IMR-90 (cell line): Measurements from ENCODE around the gene FAM89A. TPM values are rescaled to one million over a fixed set of nuclear protein-coding genes. Genes with fewer than 3 reads are reported as not detected.
A peak's percentile ranks its signal among the peaks of the same experiment; 100 is the strongest.

Experiments
- ATAC-seq: fragments of 200-7000 bp; cut with Tn5 transposase; 2 replicates; pipeline ENCODE4 v1.9.1; 2020; ENCODE audit warnings: low read depth, mild to moderate bottlenecking, moderate library complexity
- BruUV-seq: library from RNA; stranded (reverse); fragments of 400-500 nt; replicated peaks from 2 replicates; lab custom pipeline; 2021; lab: Mats Ljungman, UMichigan
- CTCF ChIA-PET: fragments of 300-600 bp; formaldehyde crosslinking; extraction: SDS; loops from one replicate; lab custom pipeline; 2021; ENCODE audit warnings: antibody characterized with exemption; lab: Yijun Ruan, JAX
- POLR2A ChIA-PET: fragments of 300-600 bp; sonication (Branson Sonifier 250); formaldehyde crosslinking; loops from one replicate; lab custom pipeline; 2022; ENCODE audit warnings: antibody characterized with exemption; ENCODE audit not compliant: unreplicated experiment; lab: Charles Lee
- DNase-seq: peaks from one replicate; pipeline ENCODE4 v3.0.0; 2013
- H2AFZ ChIP-seq: replicated peaks from 2 replicates; pipeline ENCODE3; 2013; ENCODE audit warnings: low read length, mild to moderate bottlenecking; ENCODE audit not compliant: poor library complexity
- H2AK5ac ChIP-seq: 2 replicates; pipeline ENCODE4 v1.6.1; 2013; ENCODE audit warnings: low read depth, low read length, inconsistent platforms
- H2AK9ac ChIP-seq: replicated peaks from 2 replicates; pipeline ENCODE3; 2013; ENCODE audit warnings: mild to moderate bottlenecking, low read depth, low read length, moderate library complexity; ENCODE audit not compliant: poor library complexity
- H2BK120ac ChIP-seq: 2 replicates; pipeline ENCODE4 v1.6.1; 2013; ENCODE audit warnings: low read depth, low read length, inconsistent platforms
- H2BK15ac ChIP-seq: 3 replicates; pipeline ENCODE4 v1.6.1; 2013; ENCODE audit warnings: low read depth, low read length, inconsistent platforms
- H2BK20ac ChIP-seq: 2 replicates; pipeline ENCODE4 v1.6.1; 2013; ENCODE audit warnings: low read depth, mild to moderate bottlenecking, inconsistent platforms, low read length, moderate library complexity
- H2BK5ac ChIP-seq: 2 replicates; pipeline ENCODE4 v1.6.1; 2013; ENCODE audit warnings: mild to moderate bottlenecking, low read depth, low read length, inconsistent platforms; ENCODE audit not compliant: poor library complexity, severe bottlenecking
- H3K14ac ChIP-seq: replicated peaks from 2 replicates; pipeline ENCODE4 v1.6.1; 2013; ENCODE audit warnings: low read depth, low read length, inconsistent platforms
- H3K18ac ChIP-seq: 2 replicates; pipeline ENCODE4 v1.6.1; 2013; ENCODE audit warnings: low read depth, low read length, control low read depth
- H3K23ac ChIP-seq: 2 replicates; pipeline ENCODE4 v1.6.1; 2013; ENCODE audit warnings: low read depth, low read length, inconsistent platforms
- H3K27ac ChIP-seq: 2 replicates; pipeline ENCODE4 v1.5.1; 2013; ENCODE audit warnings: mild to moderate bottlenecking, control low read depth, low read length; ENCODE audit not compliant: insufficient read depth
- H3K27me3 ChIP-seq: 2 replicates; pipeline ENCODE4 v1.6.1; 2013; ENCODE audit warnings: low read length; ENCODE audit not compliant: control insufficient read depth, insufficient read depth
- H3K36me3 ChIP-seq: 2 replicates; pipeline ENCODE4 v1.6.1; 2013; ENCODE audit warnings: low read length, mixed read lengths; ENCODE audit not compliant: control insufficient read depth, insufficient read depth
- H3K4ac ChIP-seq: 2 replicates; pipeline ENCODE4 v1.6.1; 2013; ENCODE audit warnings: low read depth, low read length, inconsistent platforms
- H3K4me1 ChIP-seq: 2 replicates; pipeline ENCODE4 v1.6.1; 2013; ENCODE audit warnings: low read length, mixed read lengths; ENCODE audit not compliant: control insufficient read depth, insufficient read depth
- H3K4me2 ChIP-seq: 2 replicates; pipeline ENCODE4 v1.6.1; 2013; ENCODE audit warnings: low read depth, mild to moderate bottlenecking, control low read depth, low read length, moderate library complexity
- H3K4me3 ChIP-seq: 2 replicates; pipeline ENCODE4 v1.5.1; 2013; ENCODE audit warnings: low read depth, mild to moderate bottlenecking, control low read depth, low read length, moderate library complexity; ENCODE audit not compliant: insufficient read depth
- H3K56ac ChIP-seq: 2 replicates; pipeline ENCODE4 v1.6.1; 2013; ENCODE audit warnings: low read length, inconsistent platforms; ENCODE audit not compliant: insufficient read depth; ENCODE audit errors: extremely low read depth
- H3K79me1 ChIP-seq, 2 experiments: 2 replicates each; pipeline ENCODE4 v1.6.1; 2013; ENCODE audit warnings: low read length in 2 of 2, inconsistent platforms in 1 of 2, low read depth in 1 of 2
- H3K9ac ChIP-seq: 2 replicates; pipeline ENCODE4 v1.6.1; 2013; ENCODE audit warnings: low read depth, low read length, control low read depth
- H3K9me1 ChIP-seq: 2 replicates; pipeline ENCODE4 v1.6.1; 2013; ENCODE audit warnings: low read length, inconsistent platforms; ENCODE audit not compliant: insufficient read depth
- H3K9me3 ChIP-seq: 2 replicates; pipeline ENCODE4 v1.6.1; 2013; ENCODE audit warnings: low read length; ENCODE audit not compliant: control insufficient read depth, insufficient read depth
- H4K20me1 ChIP-seq: 2 replicates; pipeline ENCODE4 v1.6.1; 2013; ENCODE audit warnings: low read length, inconsistent platforms; ENCODE audit not compliant: insufficient read depth
- H4K5ac ChIP-seq: 2 replicates; pipeline ENCODE4 v1.6.1; 2013; ENCODE audit warnings: mild to moderate bottlenecking, low read depth, low read length, control low read depth
- H4K8ac ChIP-seq, 2 experiments: 2 replicates each; pipeline ENCODE4 v1.6.1; 2013; ENCODE audit warnings: low read depth in 2 of 2, low read length in 2 of 2, control low read depth in 1 of 2, inconsistent platforms in 1 of 2
- H4K91ac ChIP-seq: 2 replicates; pipeline ENCODE4 v1.6.1; 2013; ENCODE audit warnings: low read depth, low read length, inconsistent platforms; ENCODE audit not compliant: insufficient read depth
- BHLHE40 ChIP-seq: fragments of 150-350 bp; IDR thresholded peaks from 2 replicates; pipeline ENCODE4 v1.6.1; 2016; ENCODE audit warnings: mild to moderate bottlenecking, low read depth, low read length
- ELK1 ChIP-seq: fragments of 150-350 bp; IDR thresholded peaks from 2 replicates; pipeline ENCODE4 v1.6.1; 2016; ENCODE audit warnings: low read depth, mild to moderate bottlenecking, low read length, moderate library complexity, borderline replicate concordance
- FOS ChIP-seq: fragments of 150-350 bp; IDR thresholded peaks from 2 replicates; pipeline ENCODE4 v1.6.1; 2016; ENCODE audit warnings: low read depth, low read length
- MXI1 ChIP-seq: IDR thresholded peaks from 2 replicates; pipeline ENCODE4 v1.6.1; 2012; ENCODE audit warnings: low read depth, mild to moderate bottlenecking, low read length, moderate library complexity, borderline replicate concordance
- WGBS, 2 experiments: methylation state at CpG; one replicate each; pipeline versions ENCODE4 v1.1.5 to v1.1.7; 2013; ENCODE audit warnings: missing lambda C conversion rate in 2 of 2; ENCODE audit not compliant: insufficient read length in 1 of 2; ENCODE audit errors: extremely low coverage in 2 of 2; 5-methylcytosine and 5-hydroxymethylcytosine counted together
- dilution Hi-C: fragments of 300-500 bp; cut with HindIII; formaldehyde crosslinking; loops from one replicate; pipeline ENCODE4 v1.14.3; 2018; ENCODE audit warnings: low sequenced_read_pairs; ENCODE audit not compliant: unreplicated experiment
- in situ Hi-C: fragments of 300-500 bp; cut with MboI; formaldehyde crosslinking; loops from 3 replicates; pipeline ENCODE4 v1.14.3; 2019; ENCODE audit warnings: low sequenced_read_pairs, inconsistent platforms, mixed read lengths
- intact Hi-C: fragments of 100-400 bp; cut with micrococcal nuclease; formaldehyde crosslinking; loops from 2 replicates; pipeline ENCODE4 v1.10.0; 2022
- polyA plus RNA-seq, 3 experiments: library from polyadenylated mRNA; depleted of rRNA; stranded (reverse); fragments of >200 nt; gene quantifications; 2 replicates each; pipeline ENCODE4 v1.2.3, GENCODE V29; 2012; ENCODE audit warnings: low replicate concordance in 1 of 3
- total RNA-seq: library from RNA; depleted of rRNA; stranded (reverse); fragments of >200 nt; gene quantifications from 2 replicates; pipeline ENCODE4 v1.2.3, GENCODE V29; 2012

Gene FAM89A
- total and polyA plus RNA-seq, 2 of the 4 experiments (the other 2 are of a cell fraction), result 6.8 to 8.1 TPM

GRCh38 chr1:230986976-230987375 is 53.1 kb downstream of the FAM89A start:
- H4K5ac ChIP-seq, result no peak overlapping the region
- ATAC-seq (peak; percentile 38), DNase-seq (peak; percentile 78)
- no peak overlapping the region for H3K4me2 ChIP-seq
- H2AK9ac ChIP-seq, result no peak overlapping the region
- intact Hi-C loops, result no loop called here
- no peaks in the 10 kb centered on the region for H3K27me3 ChIP-seq
- no peak overlapping the region for H4K91ac ChIP-seq
- no peak overlapping the region for H2AFZ ChIP-seq
- H3K4me3 ChIP-seq, result no peak overlapping the region
- H4K8ac ChIP-seq, result no peak overlapping the region
- no peaks in the 10 kb centered on the region for H4K20me1 ChIP-seq
- POLR2A ChIA-PET, result no interaction called here
- H3K4ac ChIP-seq, result no peak overlapping the region
- CTCF ChIA-PET, result no interaction called here
- TF ChIP-seq BHLHE40, result no peak
- TF ChIP-seq MXI1, result no peak
- TF ChIP-seq ELK1, result no peak
- peak; percentile 37; the same call in 1 of the 2 replicates for TF ChIP-seq FOS
- no peak overlapping the region for H3K9ac ChIP-seq
- no peaks in the 10 kb centered on the region for H3K9me3 ChIP-seq
- no peak overlapping the region for H3K23ac ChIP-seq
- no TSS peak for BruUV-seq
- no peak overlapping the region for H3K56ac ChIP-seq
- H3K27ac ChIP-seq, result no peak overlapping the region
- in situ Hi-C loops, result no loop called here
- 80% methylated on average over 1 of the region's 7 CpGs; no CpG with 5 or more reads in 1 of the 2 experiments for WGBS, 2 experiments
- no peak overlapping the region for H3K18ac ChIP-seq
- no peak overlapping the region for H2BK5ac ChIP-seq
- H3K14ac ChIP-seq, result no peak overlapping the region
- H3K9me1 ChIP-seq, result 0 out of 2 replicates have a peak, but pooled peaks cover 3% of the 10 kb centered on the region
- dilution Hi-C loops, result no loop called here
- no peak overlapping the region for H2AK5ac ChIP-seq
- peaks cover 19 to 29% of the 10 kb centered on the region in 2 experiments for H3K79me1 ChIP-seq
- peaks cover 4% of the 10 kb centered on the region for H3K4me1 ChIP-seq
- H2BK120ac ChIP-seq, result no peak overlapping the region
- no peak overlapping the region for H2BK20ac ChIP-seq
- no peak overlapping the region for H2BK15ac ChIP-seq
- H3K36me3 ChIP-seq, result peaks cover 10% of the 10 kb centered on the region
